NT2/D1 (cell line): ENCODE results near the gene SLC1A1.

Experiments used
- DNase-seq: peaks from one replicate; pipeline ENCODE4 v3.0.0-alpha.2; 2011; ENCODE audit warnings: low read depth, low spot score
- H3K27me3 ChIP-seq: 2 replicates; pipeline ENCODE4 v1.6.0; 2011; ENCODE audit warnings: mild to moderate bottlenecking; ENCODE audit not compliant: insufficient read length, insufficient read depth
- H3K36me3 ChIP-seq: 2 replicates; pipeline ENCODE4 v1.6.1; 2011; ENCODE audit warnings: mild to moderate bottlenecking, low read length, mixed read lengths; ENCODE audit not compliant: insufficient read depth, insufficient read length
- H3K4me1 ChIP-seq: 2 replicates; pipeline ENCODE4 v1.5.1; 2011; ENCODE audit not compliant: insufficient read depth, insufficient read length
- H3K4me3 ChIP-seq: 2 replicates; pipeline ENCODE4 v1.5.1; 2011; ENCODE audit warnings: low read depth; ENCODE audit not compliant: insufficient read length
- H3K9ac ChIP-seq: 2 replicates; pipeline ENCODE4 v1.6.0; 2011; ENCODE audit warnings: low read depth; ENCODE audit not compliant: insufficient read length
- H3K9me3 ChIP-seq: 2 replicates; pipeline ENCODE4 v1.5.1; 2011; ENCODE audit warnings: mild to moderate bottlenecking, low read length; ENCODE audit not compliant: insufficient read depth
- SUZ12 ChIP-seq: IDR thresholded peaks from 2 replicates; pipeline ENCODE4 v1.6.1; 2011; ENCODE audit not compliant: insufficient read length, insufficient read depth; ENCODE audit errors: extremely low read depth
- YY1 ChIP-seq: IDR thresholded peaks from 2 replicates; pipeline ENCODE4 v1.6.1; 2011; ENCODE audit not compliant: insufficient read length, insufficient read depth
- ZNF274 ChIP-seq: IDR thresholded peaks from 2 replicates; pipeline ENCODE4 v1.6.1; 2011; ENCODE audit warnings: mild to moderate bottlenecking, low read depth, low read length

SLC1A1 gene

GRCh38 chr9:4620881-4621555 is 130.8 kb downstream of the SLC1A1 start:
- no peak for TF ChIP-seq ZNF274
- TF ChIP-seq SUZ12, result no peak
- no peak for TF ChIP-seq YY1
- DNase-seq, result peak; percentile 64
- Histone ChIP-seq H3K36me3 (no peaks in the 10 kb centered on the region), H3K9ac (no peak overlapping the region), H3K4me1 (peaks cover 3% of the 10 kb centered on the region), H3K9me3 (no peaks in the 10 kb centered on the region), H3K4me3 (no peak overlapping the region), H3K27me3 (no peaks in the 10 kb centered on the region)

- Histone ChIP-seq H3K36me3 (no peaks in the 10 kb centered on the region), H3K4me1 (peaks cover 3% of the 10 kb centered on the region), H3K27me3 (no peaks in the 10 kb centered on the region), H3K9me3 (no peaks in the 10 kb centered on the region), H3K4me3 (no peak overlapping the region), H3K9ac (no peak overlapping the region)
- DNase-seq, result no peak
- TF ChIP-seq ZNF274, result no peak
- no peak for TF ChIP-seq SUZ12
- TF ChIP-seq YY1, result no peak
Observed at GRCh38 chr9:4622016-4622415, 131.7 kb downstream of the SLC1A1 start.

- Histone ChIP-seq H3K9ac (no peak overlapping the region), H3K4me1 (no peaks in the 10 kb centered on the region), H3K9me3 (no peaks in the 10 kb centered on the region), H3K36me3 (no peaks in the 10 kb centered on the region), H3K27me3 (no peaks in the 10 kb centered on the region), H3K4me3 (no peak overlapping the region)
- no peak for TF ChIP-seq YY1
- DNase-seq, result no peak
Observed at GRCh38 chr9:4630836-4631235, 140.6 kb downstream of the SLC1A1 start.
